Lower lobe of right lung (tissue), 2 donors: ENCODE results near the gene SMIM29. TPM values are rescaled to one million over a fixed set of nuclear protein-coding genes. Genes with fewer than 3 reads are reported as not detected.
A peak's percentile ranks its signal among the peaks of the same experiment; 100 is the strongest.

Experiments used
- ATAC-seq, 2 donors: fragments of 200-7000 bp; cut with Tn5 transposase; one replicate each; pipeline ENCODE4 v1.9.1; 2020 to 2022; ENCODE audit warnings: mild to moderate bottlenecking in 2 of 2, moderate library complexity in 2 of 2
- DNase-seq: peaks from one replicate; pipeline ENCODE4 v3.0.0-alpha.2; 2020
- H3K27ac ChIP-seq: fragments of 200-600 bp; one replicate; pipeline ENCODE4 v1.8.0; 2022
- H3K27me3 ChIP-seq: fragments of 200-600 bp; one replicate; pipeline ENCODE4 v1.8.0; 2022; ENCODE audit warnings: low read depth
- H3K36me3 ChIP-seq: fragments of 200-600 bp; one replicate; pipeline ENCODE4 v1.8.0; 2022; ENCODE audit warnings: mild to moderate bottlenecking
- H3K4me1 ChIP-seq: fragments of 200-600 bp; one replicate; pipeline ENCODE4 v1.8.0; 2022
- H3K4me3 ChIP-seq: fragments of 200-600 bp; one replicate; pipeline ENCODE4 v1.8.0; 2022; ENCODE audit warnings: mild to moderate bottlenecking
- H3K9me3 ChIP-seq: fragments of 200-600 bp; one replicate; pipeline ENCODE4 v1.8.0; 2022
- intact Hi-C: fragments of 100-400 bp; cut with DNase I; formaldehyde crosslinking; loops from one replicate; pipeline ENCODE4 v1.11.0; 2022
- total RNA-seq: library from RNA; stranded (reverse); fragmentation: NEBNext Ultra II Directional; extraction: Animal tissue kit (Norgen Biotek cat#: 25700); gene quantifications from one replicate; pipeline ENCODE4 v1.2.1, GENCODE V29; 2021
- TF ChIP-seq, protein P1 (sequence below): fragments of 200-600 bp; IDR thresholded peaks from one replicate; pipeline ENCODE4 v1.8.0; 2022; ENCODE audit warnings: antibody characterized with exemption, mild to moderate bottlenecking
- donor health status: DM: no; HTN: yes; CAD: no; lungs with severe emphysema.

Gene SMIM29
- total RNA-seq, 1 donor from 2014 or later: 29.8 TPM

GRCh38 chr6:34243131-34243771 lies 5.6 kb downstream of the SMIM29 start:
- intact Hi-C loops: no loop called here
- Histone ChIP-seq H3K36me3 (peaks cover 26% of the 10 kb centered on the region), H3K9me3 (no peaks in the 10 kb centered on the region), H3K4me3 (no peak overlapping the region), H3K4me1 (peaks cover 38% of the 10 kb centered on the region), H3K27ac (no peak overlapping the region), H3K27me3 (no peaks in the 10 kb centered on the region)
- DNase-seq (peak; percentile 14), ATAC-seq (no peak)
- TF ChIP-seq, protein P1, sequence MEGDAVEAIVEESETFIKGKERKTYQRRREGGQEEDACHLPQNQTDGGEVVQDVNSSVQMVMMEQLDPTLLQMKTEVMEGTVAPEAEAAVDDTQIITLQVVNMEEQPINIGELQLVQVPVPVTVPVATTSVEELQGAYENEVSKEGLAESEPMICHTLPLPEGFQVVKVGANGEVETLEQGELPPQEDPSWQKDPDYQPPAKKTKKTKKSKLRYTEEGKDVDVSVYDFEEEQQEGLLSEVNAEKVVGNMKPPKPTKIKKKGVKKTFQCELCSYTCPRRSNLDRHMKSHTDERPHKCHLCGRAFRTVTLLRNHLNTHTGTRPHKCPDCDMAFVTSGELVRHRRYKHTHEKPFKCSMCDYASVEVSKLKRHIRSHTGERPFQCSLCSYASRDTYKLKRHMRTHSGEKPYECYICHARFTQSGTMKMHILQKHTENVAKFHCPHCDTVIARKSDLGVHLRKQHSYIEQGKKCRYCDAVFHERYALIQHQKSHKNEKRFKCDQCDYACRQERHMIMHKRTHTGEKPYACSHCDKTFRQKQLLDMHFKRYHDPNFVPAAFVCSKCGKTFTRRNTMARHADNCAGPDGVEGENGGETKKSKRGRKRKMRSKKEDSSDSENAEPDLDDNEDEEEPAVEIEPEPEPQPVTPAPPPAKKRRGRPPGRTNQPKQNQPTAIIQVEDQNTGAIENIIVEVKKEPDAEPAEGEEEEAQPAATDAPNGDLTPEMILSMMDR: no peak

GRCh38 chr6:34242252-34243130 lies 6.3 kb downstream of the SMIM29 start:
- DNase-seq (peak; percentile 30), ATAC-seq (no peak)
- no peaks in the 10 kb centered on the region for H3K9me3 ChIP-seq
- H3K4me3 ChIP-seq: no peak overlapping the region
- peaks cover 26% of the 10 kb centered on the region for H3K36me3 ChIP-seq
- H3K27ac ChIP-seq: no peak overlapping the region
- H3K4me1 ChIP-seq: peaks cover 37% of the 10 kb centered on the region
- intact Hi-C loops: no loop called here
- TF ChIP-seq, protein P1: no peak
- H3K27me3 ChIP-seq: no peaks in the 10 kb centered on the region

GRCh38 chr6:34241351-34242215 lies 7.2 kb downstream of the SMIM29 start:
- Histone ChIP-seq H3K4me1 (peaks cover 31% of the 10 kb centered on the region), H3K4me3 (no peak overlapping the region), H3K27ac (no peak overlapping the region), H3K36me3 (peaks cover 26% of the 10 kb centered on the region), H3K27me3 (no peaks in the 10 kb centered on the region), H3K9me3 (no peaks in the 10 kb centered on the region)
- DNase-seq (peak; percentile 27), ATAC-seq (no peak)
- TF ChIP-seq, protein P1: no peak
- intact Hi-C loops: no loop called here

DNA sequence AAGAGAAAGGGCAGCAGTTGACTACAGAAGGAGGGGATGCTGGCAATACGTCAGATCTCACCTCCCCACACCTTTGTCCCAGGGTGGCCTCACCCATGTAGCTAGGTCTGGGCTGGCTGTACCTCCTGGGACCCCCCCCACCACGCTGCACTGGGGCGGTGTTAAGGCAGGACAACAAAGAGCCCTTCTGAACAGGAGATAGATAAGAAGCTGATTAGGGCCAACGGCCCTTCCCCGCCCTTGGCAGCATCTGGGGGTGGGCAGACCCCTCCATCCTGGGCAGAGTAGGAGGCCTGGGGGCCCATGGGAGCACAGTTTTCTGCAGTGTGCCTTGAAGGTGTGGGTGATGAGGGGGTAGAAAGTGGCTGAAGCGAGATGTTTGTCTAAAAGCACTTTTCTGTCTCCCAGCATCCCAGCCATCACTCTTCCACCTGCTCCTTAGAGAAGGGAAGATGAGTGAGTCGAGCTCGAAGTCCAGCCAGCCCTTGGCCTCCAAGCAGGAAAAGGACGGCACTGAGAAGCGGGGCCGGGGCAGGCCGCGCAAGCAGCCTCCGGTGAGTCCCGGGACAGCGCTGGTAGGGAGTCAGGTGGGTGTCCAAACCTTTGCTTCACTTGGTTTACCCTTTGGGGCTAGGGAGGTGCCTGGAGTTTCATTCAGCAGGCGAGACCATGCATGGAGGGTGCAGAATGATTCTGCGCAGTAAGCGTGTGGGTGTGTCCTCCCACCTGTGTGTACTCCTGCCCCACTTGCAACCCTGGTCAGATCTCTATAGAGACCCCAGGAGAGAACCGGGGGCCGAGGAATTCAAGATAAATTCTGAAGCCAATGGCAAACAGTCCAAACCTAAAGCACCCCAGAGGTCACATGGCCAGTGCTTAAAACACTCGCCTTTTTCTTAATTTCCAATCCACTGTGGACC lies 8.2 kb downstream of the SMIM29 start:
- ATAC-seq (no peak), DNase-seq (peak; percentile 26)
- peaks cover 26% of the 10 kb centered on the region for H3K36me3 ChIP-seq
- no peaks in the 10 kb centered on the region for H3K9me3 ChIP-seq
- TF ChIP-seq, protein P1: no peak
- H3K27me3 ChIP-seq: no peaks in the 10 kb centered on the region
- H3K4me1 ChIP-seq: peaks cover 40% of the 10 kb centered on the region
- H3K4me3 ChIP-seq: no peak overlapping the region
- intact Hi-C loops: no loop called here
- no peak overlapping the region for H3K27ac ChIP-seq
